Measurements from ENCODE around the gene SLC2A8.
A peak's percentile ranks its signal among the peaks of the same experiment; 100 is the strongest.

SLC2A8 gene

GRCh38 chr9:127365461-127365860, 31.5 kb upstream of the SLC2A8 start:
- no peak for DNase-seq
- TF ChIP-seq GATA1 (IDR thresholded peaks at IDR 0.05; ENCODE audit: low read depth, low read length) = no peak
- TF ChIP-seq POLR2A (IDR thresholded peaks at IDR 0.05; ENCODE audit: low read length) = no peak

- no peak for TF ChIP-seq GATA1 (IDR thresholded peaks at IDR 0.05; ENCODE audit: low read depth, low read length)
- no peak for TF ChIP-seq POLR2A (IDR thresholded peaks at IDR 0.05; ENCODE audit: low read length)
- DNase-seq = no peak
These were observed 30.4 kb upstream of the SLC2A8 start for GRCh38 chr9:127366594-127366993.

GRCh38 chr9:127368852-127369402, 28.0 kb upstream of the SLC2A8 start:
- no peak for TF ChIP-seq POLR2A (IDR thresholded peaks at IDR 0.05; ENCODE audit: low read length)
- DNase-seq = no peak

- TF ChIP-seq GATA1 (IDR thresholded peaks at IDR 0.05; ENCODE audit: low read depth, low read length) = no peak
- TF ChIP-seq POLR2A (IDR thresholded peaks at IDR 0.05; ENCODE audit: low read length) = no peak
These were observed 27.5 kb upstream of the SLC2A8 start for GRCh38 chr9:127369428-127369827.

GRCh38 chr9:127370147-127370579, 26.8 kb upstream of the SLC2A8 start:
- TF ChIP-seq POLR2A (IDR thresholded peaks at IDR 0.05; ENCODE audit: low read length) = no peak
- no peak for TF ChIP-seq GATA1 (IDR thresholded peaks at IDR 0.05; ENCODE audit: low read depth, low read length)
- no peak for DNase-seq

More at GRCh38 chr9:127369428-127369827, 27.5 kb upstream of the SLC2A8 start:
- DNase-seq = no peak

GRCh38 chr9:127370672-127371648, 26.0 kb upstream of the SLC2A8 start:
- TF ChIP-seq POLR2A (IDR thresholded peaks at IDR 0.05; ENCODE audit: low read length) (no peak), GATA1 (IDR thresholded peaks at IDR 0.05; ENCODE audit: low read depth, low read length) (no peak)
- DNase-seq = no peak

- TF ChIP-seq GATA1 (IDR thresholded peaks at IDR 0.05; ENCODE audit: low read depth, low read length) = no peak
- TF ChIP-seq POLR2A (IDR thresholded peaks at IDR 0.05; ENCODE audit: low read length) = no peak
These were observed 16.5 kb upstream of the SLC2A8 start for GRCh38 chr9:127380479-127380878.

GRCh38 chr9:127382541-127382940, 14.4 kb upstream of the SLC2A8 start:
- TF ChIP-seq GATA1 (IDR thresholded peaks at IDR 0.05; ENCODE audit: low read depth, low read length) (no peak), POLR2A (IDR thresholded peaks at IDR 0.05; ENCODE audit: low read length) (no peak)

More at GRCh38 chr9:127380479-127380878, 16.5 kb upstream of the SLC2A8 start:
- DNase-seq = peak in 1 of 2 experiments; percentile 18

GRCh38 chr9:127384016-127384730, 12.8 kb upstream of the SLC2A8 start:
- DNase-seq = no peak
- TF ChIP-seq POLR2A (IDR thresholded peaks at IDR 0.05; ENCODE audit: low read length) (no peak), GATA1 (IDR thresholded peaks at IDR 0.05; ENCODE audit: low read depth, low read length) (no peak)

More at GRCh38 chr9:127382541-127382940, 14.4 kb upstream of the SLC2A8 start:
- no peak for DNase-seq

GRCh38 chr9:127384901-127385300, 12.1 kb upstream of the SLC2A8 start:
- no peak for DNase-seq
- TF ChIP-seq GATA1 (IDR thresholded peaks at IDR 0.05; ENCODE audit: low read depth, low read length) (no peak), POLR2A (IDR thresholded peaks at IDR 0.05; ENCODE audit: low read length) (no peak)

GRCh38 chr9:127386249-127386648, 10.7 kb upstream of the SLC2A8 start:
- no peak for TF ChIP-seq GATA1 (IDR thresholded peaks at IDR 0.05; ENCODE audit: low read depth, low read length)
- TF ChIP-seq POLR2A (IDR thresholded peaks at IDR 0.05; ENCODE audit: low read length) = no peak

GRCh38 chr9:127386981-127387380, 10.0 kb upstream of the SLC2A8 start:
- TF ChIP-seq GATA1 (IDR thresholded peaks at IDR 0.05; ENCODE audit: low read depth, low read length) (no peak), POLR2A (IDR thresholded peaks at IDR 0.05; ENCODE audit: low read length) (no peak)
- DNase-seq = no peak

More at GRCh38 chr9:127386249-127386648, 10.7 kb upstream of the SLC2A8 start:
- DNase-seq = no peak

GRCh38 chr9:127388037-127388855, 8.7 kb upstream of the SLC2A8 start:
- no peak for TF ChIP-seq POLR2A (IDR thresholded peaks at IDR 0.05; ENCODE audit: low read length)
- TF ChIP-seq GATA1 (IDR thresholded peaks at IDR 0.05; ENCODE audit: low read depth, low read length) = no peak
- DNase-seq = no peak
